WTC11 (cell line): ENCODE data around the gene TSR3. TPM values are rescaled to one million over a fixed set of nuclear protein-coding genes. Genes with fewer than 3 reads are reported as not detected.

Experiments
- ATAC-seq: fragments of 200-7000 bp; cut with Tn5 transposase; 2 replicates; pipeline ENCODE4 v1.10.0; 2021; ENCODE audit warnings: mild to moderate bottlenecking, moderate library complexity
- CTCF ChIA-PET: fragments of 300-600 bp; sonication (Branson Sonifier 250); formaldehyde crosslinking; loops from one replicate; lab custom pipeline; 2021; ENCODE audit warnings: antibody characterized with exemption; lab: Charles Lee
- POLR2A ChIA-PET: fragments of 350-600 bp; sonication (Branson Sonifier 250); formaldehyde crosslinking; loops from one replicate; lab custom pipeline; 2021; ENCODE audit warnings: antibody characterized with exemption; lab: Charles Lee
- DNase-seq: peaks from one replicate; pipeline ENCODE4 v3.0.0; 2021; ENCODE audit warnings: low spot score
- H3K27ac Mint-ChIP-seq: 2 replicates; pipeline ENCODE4 v1.8.0; 2021; ENCODE audit warnings: mixed read lengths
- H3K27me3 Mint-ChIP-seq: 2 replicates; pipeline ENCODE4 v1.8.0; 2021; ENCODE audit warnings: low read depth, mild to moderate bottlenecking, moderate library complexity, mixed read lengths
- H3K36me3 Mint-ChIP-seq: 2 replicates; pipeline ENCODE4 v1.8.0; 2021; ENCODE audit warnings: mixed read lengths
- H3K4me1 Mint-ChIP-seq: 2 replicates; pipeline ENCODE4 v1.8.0; 2022; ENCODE audit warnings: mixed read lengths
- H3K4me3 Mint-ChIP-seq: 2 replicates; pipeline ENCODE4 v1.8.0; 2021; ENCODE audit warnings: mild to moderate bottlenecking, moderate library complexity, mixed read lengths
- H3K9me3 Mint-ChIP-seq: 2 replicates; pipeline ENCODE4 v1.8.0; 2021; ENCODE audit warnings: mixed read lengths
- ATF3 ChIP-seq: sonication (generic); formaldehyde crosslinking; conservative IDR thresholded peaks from 2 replicates; pipeline ENCODE4 v1.8.1; 2022; ENCODE audit warnings: mild to moderate bottlenecking, missing genetic modification reagents
- CREB1 ChIP-seq: sonication (generic); formaldehyde crosslinking; IDR thresholded peaks from 2 replicates; pipeline ENCODE4 v1.8.0; 2023; ENCODE audit warnings: mild to moderate bottlenecking, missing genetic modification reagents
- EMX1 ChIP-seq: fragments of 250-450 bp; sonication (Bioruptor Pico); IDR thresholded peaks from 2 replicates; pipeline ENCODE4 v1.8.0; 2021; ENCODE audit warnings: mild to moderate bottlenecking
- ERG ChIP-seq: fragments of 250-450 bp; sonication (Bioruptor Pico); IDR thresholded peaks from 2 replicates; pipeline ENCODE4 v1.8.0; 2021; ENCODE audit warnings: mild to moderate bottlenecking
- ETV6 ChIP-seq: sonication (generic); formaldehyde crosslinking; IDR thresholded peaks from 2 replicates; pipeline ENCODE4 v1.8.1; 2022; ENCODE audit warnings: mild to moderate bottlenecking, missing genetic modification reagents
- FOXJ3 ChIP-seq: sonication (generic); formaldehyde crosslinking; IDR thresholded peaks from 2 replicates; pipeline ENCODE4 v1.9.0; 2021; ENCODE audit warnings: missing genetic modification reagents, mild to moderate bottlenecking, borderline replicate concordance
- KAT7 ChIP-seq: sonication (generic); formaldehyde crosslinking; IDR thresholded peaks from 2 replicates; pipeline ENCODE4 v1.8.1; 2023; ENCODE audit warnings: missing genetic modification reagents, mild to moderate bottlenecking, borderline replicate concordance
- NFE2L1 ChIP-seq: sonication (generic); formaldehyde crosslinking; IDR thresholded peaks from 2 replicates; pipeline ENCODE4 v1.8.1; 2023; ENCODE audit warnings: missing genetic modification reagents
- RORB ChIP-seq: fragments of 250-450 bp; sonication (Bioruptor Pico); IDR thresholded peaks from 2 replicates; pipeline ENCODE4 v1.9.0; 2021; ENCODE audit warnings: mild to moderate bottlenecking
- SMAD3 ChIP-seq: sonication (generic); formaldehyde crosslinking; IDR thresholded peaks from 2 replicates; pipeline ENCODE4 v1.8.0; 2022; ENCODE audit warnings: missing genetic modification reagents, mild to moderate bottlenecking, borderline replicate concordance
- SMAD4 ChIP-seq: sonication (generic); formaldehyde crosslinking; IDR thresholded peaks from 2 replicates; pipeline ENCODE4 v1.8.0; 2022; ENCODE audit warnings: mild to moderate bottlenecking, missing genetic modification reagents
- STAT6 ChIP-seq: sonication (generic); formaldehyde crosslinking; conservative IDR thresholded peaks from 2 replicates; pipeline ENCODE4 v1.8.1; 2023; ENCODE audit warnings: mild to moderate bottlenecking, low read depth, missing genetic modification reagents, moderate library complexity
- TCF7 ChIP-seq: sonication (generic); formaldehyde crosslinking; IDR thresholded peaks from 2 replicates; pipeline ENCODE4 v1.8.0; 2022; ENCODE audit warnings: mild to moderate bottlenecking, low read depth, missing genetic modification reagents, moderate library complexity
- TEAD1 ChIP-seq: sonication (generic); formaldehyde crosslinking; IDR thresholded peaks from 2 replicates; pipeline ENCODE4 v1.8.0; 2022; ENCODE audit warnings: mild to moderate bottlenecking, missing genetic modification reagents
- TP53 ChIP-seq: sonication (generic); formaldehyde crosslinking; IDR thresholded peaks from 2 replicates; pipeline ENCODE4 v1.8.1; 2023; ENCODE audit warnings: mild to moderate bottlenecking, missing genetic modification reagents
- ZNF121 ChIP-seq: sonication (generic); formaldehyde crosslinking; IDR thresholded peaks from 2 replicates; pipeline ENCODE4 v1.8.0; 2023; ENCODE audit warnings: missing genetic modification reagents
- ZNF281 ChIP-seq: sonication (generic); formaldehyde crosslinking; IDR thresholded peaks from 2 replicates; pipeline ENCODE4 v1.8.0; 2023; ENCODE audit warnings: mild to moderate bottlenecking, missing genetic modification reagents
- ZNF317 ChIP-seq: sonication (generic); formaldehyde crosslinking; IDR thresholded peaks from 2 replicates; pipeline ENCODE4 v1.8.1; 2023; ENCODE audit warnings: low read depth, mild to moderate bottlenecking, moderate library complexity, missing genetic modification reagents, borderline replicate concordance
- ZNF416 ChIP-seq: fragments of 250-450 bp; sonication (Bioruptor Pico); IDR thresholded peaks from 2 replicates; pipeline ENCODE4 v1.9.0; 2021; ENCODE audit warnings: mild to moderate bottlenecking, inconsistent platforms
- ZNF671 ChIP-seq: fragments of 250-450 bp; sonication (Bioruptor Pico); IDR thresholded peaks from 2 replicates; pipeline ENCODE4 v1.8.0; 2021; ENCODE audit warnings: mild to moderate bottlenecking
- total RNA-seq: library from RNA; stranded (reverse); gene quantifications from 3 replicates; pipeline ENCODE4 v1.2.3, GENCODE V29; 2021
- TF ChIP-seq, protein P1 (sequence below): fragments of 250-450 bp; sonication (Bioruptor Pico); conservative IDR thresholded peaks from 2 replicates; pipeline ENCODE4 v1.9.0; 2021; ENCODE audit warnings: mild to moderate bottlenecking
- TF ChIP-seq, protein P2 (sequence below): sonication (generic); formaldehyde crosslinking; IDR thresholded peaks from 2 replicates; pipeline ENCODE4 v1.8.0; 2022; ENCODE audit warnings: mild to moderate bottlenecking, missing genetic modification reagents
- TF ChIP-seq, protein P3 (sequence below): fragments of 250-450 bp; sonication (Bioruptor Pico); IDR thresholded peaks from 2 replicates; pipeline ENCODE4 v1.9.0; 2021; ENCODE audit warnings: mild to moderate bottlenecking, borderline replicate concordance

The TSR3 gene
- total RNA-seq, 1 experiment from 2014 or later: 66.3 TPM

- TF ChIP-seq ZNF121 (peak; percentile 64), KAT7 (no peak), ETV6 (no peak), TP53 (CRISPR knock-in tag) (no peak), SMAD3 (CRISPR knock-in tag) (no peak)
- TF ChIP-seq, protein P1, sequence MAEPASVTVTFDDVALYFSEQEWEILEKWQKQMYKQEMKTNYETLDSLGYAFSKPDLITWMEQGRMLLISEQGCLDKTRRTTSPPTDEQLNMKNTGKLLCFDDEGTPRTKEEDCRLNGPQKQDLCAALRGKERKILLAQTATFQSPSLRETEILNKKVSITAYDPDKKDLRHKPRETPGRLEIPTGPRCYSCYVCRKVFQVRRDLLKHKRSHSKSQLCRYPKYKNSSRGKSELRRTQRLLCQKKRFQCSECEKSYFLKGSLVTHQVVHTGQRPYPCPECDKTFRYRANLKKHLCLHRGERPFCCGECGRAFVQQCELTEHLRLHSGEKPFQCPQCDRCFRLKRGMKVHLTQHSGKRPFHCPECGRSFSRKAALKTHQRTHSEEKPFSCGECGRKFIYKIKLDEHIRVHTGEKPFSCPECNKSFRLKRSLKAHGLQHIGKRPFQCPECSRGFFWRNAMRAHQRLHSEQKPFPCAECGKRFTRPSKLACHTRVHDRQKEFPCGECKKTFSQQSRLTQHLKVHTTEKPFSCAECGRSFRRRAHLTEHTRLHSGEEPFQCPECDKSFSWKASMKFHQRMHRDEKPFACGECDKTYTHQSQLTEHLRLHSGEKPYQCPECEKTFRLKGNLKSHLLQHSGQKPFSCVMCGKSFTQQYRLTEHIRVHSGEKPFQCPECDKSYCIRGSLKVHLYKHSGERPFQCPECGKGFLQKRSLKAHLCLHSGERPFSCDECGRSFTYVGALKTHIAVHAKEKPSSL (CRISPR knock-in tag): no peak
- Mint-ChIP-seq H3K27me3 (no peaks in the 10 kb centered on the region), H3K4me3 (no peak overlapping the region), H3K4me1 (peaks cover 5% of the 10 kb centered on the region; the same call in 1 of the 2 replicates), H3K9me3 (no peaks in the 10 kb centered on the region), H3K27ac (no peak overlapping the region), H3K36me3 (peaks cover 48% of the 10 kb centered on the region)
- ChIA-PET POLR2A (no interaction called here), CTCF (no interaction called here)
- no peak for DNase-seq
- ATAC-seq: no peak
These were observed 29.3 kb downstream of the TSR3 start for GRCh38 chr16:1322407-1322806.

- no peak overlapping the region for H3K27ac Mint-ChIP-seq
- CTCF ChIA-PET: no interaction called here
- H3K4me3 Mint-ChIP-seq: no peak overlapping the region
- POLR2A ChIA-PET: no interaction called here
- no peaks in the 10 kb centered on the region for H3K27me3 Mint-ChIP-seq
- peaks cover 64% of the 10 kb centered on the region for H3K36me3 Mint-ChIP-seq
- DNase-seq (no peak), ATAC-seq (no peak)
- no peaks in the 10 kb centered on the region for H3K9me3 Mint-ChIP-seq
- 0 out of 2 replicates have a peak, but pooled peaks cover 3% of the 10 kb centered on the region for H3K4me1 Mint-ChIP-seq
- TF ChIP-seq ZNF671 (CRISPR knock-in tag) (no peak), ZNF281 (CRISPR knock-in tag) (no peak), RORB (CRISPR knock-in tag) (no peak), ZNF317 (CRISPR knock-in tag) (no peak), TCF7 (CRISPR knock-in tag) (no peak), ZNF416 (CRISPR knock-in tag) (no peak), EMX1 (CRISPR knock-in tag) (no peak), ATF3 (CRISPR knock-in tag) (no peak), STAT6 (CRISPR knock-in tag) (no peak), TP53 (CRISPR knock-in tag) (no peak), CREB1 (no peak), SMAD4 (no peak), NFE2L1 (no peak), FOXJ3 (no peak), TEAD1 (CRISPR knock-in tag) (no peak), ERG (CRISPR knock-in tag) (no peak)
- TF ChIP-seq, protein P2, sequence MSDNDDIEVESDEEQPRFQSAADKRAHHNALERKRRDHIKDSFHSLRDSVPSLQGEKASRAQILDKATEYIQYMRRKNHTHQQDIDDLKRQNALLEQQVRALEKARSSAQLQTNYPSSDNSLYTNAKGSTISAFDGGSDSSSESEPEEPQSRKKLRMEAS (CRISPR knock-in tag): no peak
- TF ChIP-seq, protein P3, sequence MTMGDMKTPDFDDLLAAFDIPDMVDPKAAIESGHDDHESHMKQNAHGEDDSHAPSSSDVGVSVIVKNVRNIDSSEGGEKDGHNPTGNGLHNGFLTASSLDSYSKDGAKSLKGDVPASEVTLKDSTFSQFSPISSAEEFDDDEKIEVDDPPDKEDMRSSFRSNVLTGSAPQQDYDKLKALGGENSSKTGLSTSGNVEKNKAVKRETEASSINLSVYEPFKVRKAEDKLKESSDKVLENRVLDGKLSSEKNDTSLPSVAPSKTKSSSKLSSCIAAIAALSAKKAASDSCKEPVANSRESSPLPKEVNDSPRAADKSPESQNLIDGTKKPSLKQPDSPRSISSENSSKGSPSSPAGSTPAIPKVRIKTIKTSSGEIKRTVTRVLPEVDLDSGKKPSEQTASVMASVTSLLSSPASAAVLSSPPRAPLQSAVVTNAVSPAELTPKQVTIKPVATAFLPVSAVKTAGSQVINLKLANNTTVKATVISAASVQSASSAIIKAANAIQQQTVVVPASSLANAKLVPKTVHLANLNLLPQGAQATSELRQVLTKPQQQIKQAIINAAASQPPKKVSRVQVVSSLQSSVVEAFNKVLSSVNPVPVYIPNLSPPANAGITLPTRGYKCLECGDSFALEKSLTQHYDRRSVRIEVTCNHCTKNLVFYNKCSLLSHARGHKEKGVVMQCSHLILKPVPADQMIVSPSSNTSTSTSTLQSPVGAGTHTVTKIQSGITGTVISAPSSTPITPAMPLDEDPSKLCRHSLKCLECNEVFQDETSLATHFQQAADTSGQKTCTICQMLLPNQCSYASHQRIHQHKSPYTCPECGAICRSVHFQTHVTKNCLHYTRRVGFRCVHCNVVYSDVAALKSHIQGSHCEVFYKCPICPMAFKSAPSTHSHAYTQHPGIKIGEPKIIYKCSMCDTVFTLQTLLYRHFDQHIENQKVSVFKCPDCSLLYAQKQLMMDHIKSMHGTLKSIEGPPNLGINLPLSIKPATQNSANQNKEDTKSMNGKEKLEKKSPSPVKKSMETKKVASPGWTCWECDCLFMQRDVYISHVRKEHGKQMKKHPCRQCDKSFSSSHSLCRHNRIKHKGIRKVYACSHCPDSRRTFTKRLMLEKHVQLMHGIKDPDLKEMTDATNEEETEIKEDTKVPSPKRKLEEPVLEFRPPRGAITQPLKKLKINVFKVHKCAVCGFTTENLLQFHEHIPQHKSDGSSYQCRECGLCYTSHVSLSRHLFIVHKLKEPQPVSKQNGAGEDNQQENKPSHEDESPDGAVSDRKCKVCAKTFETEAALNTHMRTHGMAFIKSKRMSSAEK (CRISPR knock-in tag): no peak
These were observed 30.9 kb downstream of the TSR3 start for GRCh38 chr16:1320658-1321240.
